Measurements from ENCODE around the gene SARNP. TPM values are rescaled to one million over a fixed set of nuclear protein-coding genes. Genes with fewer than 3 reads are reported as not detected.

SARNP gene
- total and polyA plus RNA-seq, 9 of the 15 experiments (the other 6 are each of a cell fraction or from before 2014, with no cell fraction given): 70.1 to 400 (median 198) TPM

GRCh38 chr12:55715833-55716581 is 101.5 kb downstream of the SARNP start, which contains the start of gene BLOC1S1 (continued):
- no peak for TF ChIP-seq ZNF76 (CRISPR knock-in tag; IDR thresholded peaks at IDR 0.05; ENCODE audit: borderline replicate concordance)
- TF ChIP-seq E4F1 (CRISPR knock-in tag; IDR thresholded peaks at IDR 0.05; ENCODE audit: borderline replicate concordance): no peak
- TF ChIP-seq GTF3C2 (IDR thresholded peaks at IDR 0.05; ENCODE audit: borderline replicate concordance, extremely low read depth, insufficient read length): no peak
- TF ChIP-seq RBM17 (IDR thresholded peaks at IDR 0.05; ENCODE audit: borderline replicate concordance, low read depth, low read length): no peak
- TF ChIP-seq MIER1 (IDR thresholded peaks at IDR 0.05; ENCODE audit: low read depth): no peak; the same call in 1 of the 2 replicates
- TF ChIP-seq IRF2 (CRISPR knock-in tag; IDR thresholded peaks at IDR 0.05): no peak
- TF ChIP-seq THAP12 (CRISPR knock-in tag; IDR thresholded peaks at IDR 0.05): no peak
- peak; percentile 81 for TF ChIP-seq PHF21A (IDR thresholded peaks at IDR 0.05; ENCODE audit: borderline replicate concordance, low read depth)
- no peak for TF ChIP-seq ZNF644 (tag; IDR thresholded peaks at IDR 0.05; ENCODE audit: low read depth)
- peak; percentile 100 for TF ChIP-seq RAD51 (IDR thresholded peaks at IDR 0.05; ENCODE audit: borderline replicate concordance, low read depth)
- TF ChIP-seq HEY1 (CRISPR knock-in tag; IDR thresholded peaks at IDR 0.05; ENCODE audit: borderline replicate concordance): no peak
- TF ChIP-seq TRIM25 (IDR thresholded peaks at IDR 0.05; ENCODE audit: borderline replicate concordance): no peak
- no peak for TF ChIP-seq ZNF507 (tag; conservative IDR thresholded peaks at IDR 0.05)
- peak; percentile 100 for TF ChIP-seq ZFX (CRISPR knock-in tag; IDR thresholded peaks at IDR 0.05)
- no peak for TF ChIP-seq ZNF24 (IDR thresholded peaks at IDR 0.05)
- TF ChIP-seq EHMT2 (IDR thresholded peaks at IDR 0.05): 0 out of 2 replicates have a peak, but pooled peaks have one; percentile 39
- TF ChIP-seq ZBTB7A (IDR thresholded peaks at IDR 0.05; ENCODE audit: borderline replicate concordance, control insufficient read depth, low read depth, low read length): peak; percentile 52; the same call in 1 of the 2 replicates
- no peak for TF ChIP-seq SREBF2 (CRISPR knock-in tag; IDR thresholded peaks at IDR 0.05)

All from K562 (cell line).